ENCODE results near the gene POTEI. TPM values are rescaled to one million over a fixed set of nuclear protein-coding genes. Genes with fewer than 3 reads are reported as not detected.
"Not testable (repeated sequence)": the region's sequence is repeated elsewhere in the genome, so short reads cannot be mapped to it uniquely, and the experiment has no call there.

Gene POTEI
- not detected for total RNA-seq

DNA sequence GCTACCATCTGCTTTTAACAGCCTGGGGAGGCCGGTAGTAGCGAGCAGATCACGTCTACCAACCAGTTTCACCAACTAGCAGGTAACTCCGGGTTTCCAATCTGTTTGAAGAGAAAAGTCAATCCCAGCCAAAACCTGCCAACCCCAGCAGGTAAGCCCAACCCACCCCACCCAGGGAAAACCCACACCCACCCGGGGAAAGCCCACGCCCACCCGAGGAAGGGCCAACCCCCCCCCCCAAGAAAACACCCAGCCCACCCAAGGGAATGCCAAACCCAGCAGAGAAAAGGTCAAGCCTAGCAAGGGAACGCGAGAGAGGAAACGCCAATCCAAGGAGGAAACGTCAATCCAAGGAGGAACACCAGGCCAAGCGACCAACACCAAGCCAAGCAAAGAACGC is at the start of gene POTEI:
TSS of gene POTEI (minus strand) at position 101 of the 400 bp plus-strand sequence. CDS start at position 8, 93 bp downstream.
- H3K9me3 ChIP-seq; H3K27ac ChIP-seq; intact Hi-C loops (cut with DNase I); DNase-seq; H3K4me1 ChIP-seq; H3K36me3 ChIP-seq; H3K27me3 ChIP-seq; H3K4me3 ChIP-seq: not testable (repeated sequence)
- no CpG with 5 or more reads among the region's 13 CpGs for WGBS, 2 donors

DNA sequence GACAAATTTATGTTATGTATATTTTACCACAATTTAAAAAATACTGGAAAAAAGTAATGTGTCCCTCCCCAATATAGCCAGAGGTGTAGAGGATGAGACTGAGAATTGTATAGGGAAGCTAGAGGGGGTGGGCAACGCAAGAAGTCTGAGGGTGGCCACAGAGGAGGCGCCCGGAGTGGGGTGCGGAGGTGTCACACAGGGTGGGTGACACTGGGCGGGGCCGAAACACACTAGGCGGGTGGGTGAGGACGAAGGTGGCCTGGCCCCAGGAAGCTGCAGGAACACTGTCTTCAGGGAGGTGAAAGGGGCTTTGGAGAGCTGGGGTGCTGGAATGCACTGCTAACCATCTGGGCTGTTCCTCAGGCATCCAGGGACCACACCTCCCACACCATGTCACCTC is 47.3 kb upstream of the POTEI start:
- H3K36me3 ChIP-seq; H3K4me3 ChIP-seq; DNase-seq; intact Hi-C loops (cut with DNase I); H3K27me3 ChIP-seq; H3K27ac ChIP-seq; H3K9me3 ChIP-seq; H3K4me1 ChIP-seq: not testable (repeated sequence)
- no CpG with 5 or more reads among the region's 8 CpGs for WGBS, 2 donors

- intact Hi-C loops (cut with DNase I); H3K4me1 ChIP-seq; H3K27ac ChIP-seq; DNase-seq; H3K4me3 ChIP-seq; H3K9me3 ChIP-seq; H3K36me3 ChIP-seq; H3K27me3 ChIP-seq: not testable (repeated sequence)
- no CpG with 5 or more reads among the region's 4 CpGs for WGBS, 2 donors
These were observed 45.0 kb upstream of the POTEI start for GRCh38 chr2:130554178-130554577.

DNA sequence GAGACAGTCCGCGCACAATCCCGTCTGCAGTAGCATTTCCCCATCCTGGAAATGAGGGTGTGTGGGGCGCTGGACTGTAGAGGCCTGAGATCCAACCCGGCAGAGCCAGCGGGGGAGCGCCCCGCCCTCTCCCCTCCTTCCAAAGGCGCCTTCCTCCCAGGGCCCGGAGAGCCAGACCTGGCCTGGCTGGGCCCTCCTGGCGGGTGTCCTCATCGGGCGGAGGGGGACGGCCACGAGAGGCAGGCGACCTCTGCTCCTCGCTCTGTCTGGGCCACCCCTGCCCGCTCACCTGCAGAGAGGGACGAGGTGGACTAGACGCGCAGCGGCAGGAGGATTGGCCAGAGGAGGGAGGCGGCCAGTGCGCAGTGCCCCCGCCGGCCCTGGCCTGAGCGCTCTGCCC is 40.3 kb upstream of the POTEI start:
- WGBS, 2 donors = no CpG with 5 or more reads among the region's 27 CpGs
- H3K27ac ChIP-seq; H3K36me3 ChIP-seq; H3K27me3 ChIP-seq; DNase-seq; intact Hi-C loops (cut with DNase I); H3K4me3 ChIP-seq; H3K9me3 ChIP-seq; H3K4me1 ChIP-seq: not testable (repeated sequence)

- H3K4me3 ChIP-seq; H3K9me3 ChIP-seq; H3K36me3 ChIP-seq; H3K27ac ChIP-seq; intact Hi-C loops (cut with DNase I); H3K4me1 ChIP-seq; H3K27me3 ChIP-seq; DNase-seq: not testable (repeated sequence)
- no CpG with 5 or more reads among the region's 3 CpGs for WGBS, 2 donors
These were observed 39.3 kb upstream of the POTEI start for GRCh38 chr2:130548418-130548817.

DNA sequence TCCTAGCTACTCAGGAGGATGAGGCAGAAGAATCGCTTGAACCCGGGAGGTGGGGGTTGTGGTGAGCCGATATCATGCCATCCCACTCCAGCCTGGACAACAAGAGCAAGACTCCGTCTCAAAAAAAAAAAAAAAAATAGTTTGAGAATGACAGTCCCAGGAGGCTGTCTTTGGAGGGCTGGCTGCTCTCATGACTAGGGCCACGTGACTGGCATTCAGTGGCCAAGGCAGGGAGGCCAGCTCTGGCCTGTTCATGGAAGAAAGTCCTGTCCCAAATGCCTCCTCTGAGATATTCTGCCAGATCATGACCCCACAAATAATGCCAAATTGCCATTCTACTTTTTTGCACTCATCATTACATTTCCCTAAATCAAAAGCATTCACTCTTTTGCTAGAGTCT is 35.9 kb upstream of the POTEI start:
- DNase-seq; intact Hi-C loops (cut with DNase I); H3K4me1 ChIP-seq; H3K27ac ChIP-seq; H3K9me3 ChIP-seq; H3K27me3 ChIP-seq; H3K36me3 ChIP-seq; H3K4me3 ChIP-seq: not testable (repeated sequence)
- no CpG with 5 or more reads among the region's 5 CpGs for WGBS, 2 donors

DNA sequence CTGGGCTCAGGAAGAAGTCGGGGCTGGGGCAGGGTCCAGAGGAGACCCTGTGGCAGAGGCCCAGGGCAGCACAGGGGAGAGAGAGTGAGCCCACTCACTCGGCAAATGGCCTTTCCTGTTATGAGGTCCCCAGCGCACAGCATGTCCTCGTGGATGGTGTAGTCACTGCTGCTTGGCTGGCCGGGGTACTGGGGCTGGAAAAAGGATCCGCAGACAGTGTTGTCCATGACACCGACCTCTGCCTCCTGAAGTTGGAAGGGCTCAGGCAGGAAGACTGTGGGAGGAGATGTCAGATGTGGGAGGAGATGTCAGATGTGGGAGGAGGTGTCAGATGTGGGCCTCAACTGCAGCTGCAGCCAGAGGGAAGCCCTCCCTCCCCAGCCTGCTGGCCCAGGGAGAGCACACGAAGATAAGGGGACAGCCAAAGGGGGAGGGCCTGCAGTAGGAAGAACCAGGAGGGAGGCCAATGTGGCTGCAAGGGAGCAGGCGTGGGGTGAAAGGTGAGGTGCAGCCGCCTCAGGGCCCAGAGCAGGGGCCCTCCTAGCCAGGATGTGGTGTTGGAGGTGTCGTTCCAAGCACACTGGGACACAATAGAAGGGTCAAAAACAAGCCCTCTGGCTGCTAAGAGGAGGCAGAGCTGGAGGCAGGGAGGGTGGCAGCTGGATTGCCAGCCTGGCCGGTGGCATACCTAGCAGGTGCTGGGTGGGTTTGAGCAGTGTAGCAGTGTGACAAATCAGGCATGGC is 34.8 kb upstream of the POTEI start:
- H3K36me3 ChIP-seq; DNase-seq; H3K27me3 ChIP-seq; H3K4me1 ChIP-seq; H3K9me3 ChIP-seq; H3K4me3 ChIP-seq; H3K27ac ChIP-seq; intact Hi-C loops (cut with DNase I): not testable (repeated sequence)
- WGBS, 2 donors = no CpG with 5 or more reads among the region's 12 CpGs

DNA sequence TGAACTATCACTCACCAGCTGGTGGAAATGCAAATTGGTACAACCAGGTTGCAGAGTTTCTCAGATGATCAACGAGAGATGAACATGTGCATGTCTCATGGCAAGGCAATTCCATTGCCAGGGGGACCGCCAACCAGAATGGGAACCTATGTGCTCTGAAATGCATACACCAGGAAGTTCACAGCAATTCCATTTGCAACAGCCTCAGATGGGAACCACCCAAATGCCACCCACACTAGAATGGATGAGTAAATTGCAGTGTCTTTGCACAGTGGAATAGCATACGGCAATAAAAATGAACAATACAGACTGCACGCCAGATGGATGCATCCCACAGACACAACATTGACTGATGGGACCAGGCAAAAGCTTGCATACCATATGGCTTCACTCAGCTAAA is 33.7 kb upstream of the POTEI start:
- not testable (repeated sequence) for H3K27ac ChIP-seq

DNA sequence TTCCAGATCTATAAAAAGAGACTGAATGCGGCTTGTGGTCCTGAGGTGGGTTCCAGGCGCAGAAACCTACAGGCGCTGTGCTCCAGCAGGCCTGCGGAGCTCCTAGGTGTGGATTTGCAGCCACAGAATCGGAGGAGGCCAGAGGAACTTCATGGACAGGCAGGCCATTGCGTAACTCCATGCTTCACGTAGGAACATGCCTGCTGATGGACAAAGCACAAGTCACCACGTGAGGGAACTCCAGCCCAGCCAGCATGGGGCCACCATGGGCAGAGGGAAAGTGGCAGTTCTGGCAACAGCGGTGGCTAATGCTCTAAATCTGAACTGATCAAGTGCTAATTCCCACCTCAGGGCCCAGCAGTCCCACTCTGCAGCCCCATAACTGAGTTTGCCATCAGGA is 29.1 kb upstream of the POTEI start:
- WGBS, 2 donors = no CpG with 5 or more reads among the region's 9 CpGs
- H3K4me3 ChIP-seq; H3K9me3 ChIP-seq; H3K36me3 ChIP-seq; DNase-seq; H3K4me1 ChIP-seq; H3K27ac ChIP-seq; intact Hi-C loops (cut with DNase I); H3K27me3 ChIP-seq: not testable (repeated sequence)

More for the DNA sequence above, 33.7 kb upstream of the POTEI start:
- WGBS, 2 donors = no CpG with 5 or more reads among the region's 4 CpGs
- H3K9me3 ChIP-seq; DNase-seq; H3K4me3 ChIP-seq; H3K36me3 ChIP-seq; H3K4me1 ChIP-seq; intact Hi-C loops (cut with DNase I); H3K27me3 ChIP-seq: not testable (repeated sequence)

GRCh38 chr2:130536654-130537053 is 27.5 kb upstream of the POTEI start:
- intact Hi-C loops (cut with DNase I); H3K27ac ChIP-seq; H3K27me3 ChIP-seq; H3K4me3 ChIP-seq; H3K9me3 ChIP-seq; DNase-seq; H3K36me3 ChIP-seq; H3K4me1 ChIP-seq: not testable (repeated sequence)
- no CpG with 5 or more reads among the region's 7 CpGs for WGBS, 2 donors

DNA sequence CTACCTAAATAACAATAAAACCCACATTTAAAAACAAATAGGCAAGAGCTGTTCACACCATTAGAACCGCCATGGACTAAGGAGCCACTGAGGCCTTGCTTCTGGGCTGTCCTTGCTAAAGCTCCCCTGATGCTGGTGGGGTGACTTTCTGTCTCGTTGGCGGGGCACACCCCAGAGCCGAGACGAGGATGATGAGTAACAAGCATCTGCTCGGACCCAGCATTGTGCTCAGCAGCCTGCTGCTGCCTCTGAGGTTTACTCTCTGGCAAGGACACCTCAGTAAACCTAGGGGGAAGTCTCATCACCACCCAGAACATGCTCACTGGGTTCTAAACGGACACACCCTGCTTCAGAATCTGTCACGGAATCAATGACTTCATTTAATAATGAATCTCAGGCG is 22.5 kb upstream of the POTEI start:
- H3K36me3 ChIP-seq; H3K4me1 ChIP-seq; intact Hi-C loops (cut with DNase I); DNase-seq; H3K4me3 ChIP-seq; H3K27ac ChIP-seq; H3K9me3 ChIP-seq; H3K27me3 ChIP-seq: not testable (repeated sequence)
- no CpG with 5 or more reads among the region's 9 CpGs for WGBS, 2 donors

- H3K27ac ChIP-seq; H3K4me1 ChIP-seq; intact Hi-C loops (cut with DNase I); DNase-seq; H3K9me3 ChIP-seq; H3K4me3 ChIP-seq; H3K27me3 ChIP-seq; H3K36me3 ChIP-seq: not testable (repeated sequence)
- no CpG with 5 or more reads among the region's 5 CpGs for WGBS, 2 donors
These were observed 22.1 kb upstream of the POTEI start for GRCh38 chr2:130531225-130531624.

DNA sequence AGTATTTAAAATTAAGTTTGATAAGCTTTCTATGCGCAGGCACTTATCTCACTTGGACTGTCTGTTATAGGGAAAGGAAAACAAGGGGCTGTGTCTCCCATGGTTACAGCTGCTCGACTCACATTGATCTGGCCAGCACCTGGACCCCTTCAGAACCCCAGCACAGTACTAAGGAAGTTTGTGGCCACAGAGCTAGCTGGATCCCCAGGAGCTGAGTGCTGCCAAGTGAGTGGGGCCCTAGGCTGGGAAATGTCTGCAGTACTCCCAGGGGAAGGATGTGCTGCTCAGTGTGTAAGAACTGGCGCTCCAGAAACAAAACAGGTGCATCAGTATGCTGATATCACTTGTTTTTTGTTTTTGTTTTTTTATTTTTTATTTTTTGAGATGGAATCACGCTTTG is 21.1 kb upstream of the POTEI start:
- DNase-seq; intact Hi-C loops (cut with DNase I); H3K27me3 ChIP-seq; H3K4me3 ChIP-seq; H3K4me1 ChIP-seq; H3K9me3 ChIP-seq; H3K36me3 ChIP-seq; H3K27ac ChIP-seq: not testable (repeated sequence)
- no CpG with 5 or more reads among the region's 4 CpGs for WGBS, 2 donors

- H3K4me1 ChIP-seq; intact Hi-C loops (cut with DNase I); H3K27me3 ChIP-seq; DNase-seq; H3K36me3 ChIP-seq; H3K4me3 ChIP-seq; H3K27ac ChIP-seq; H3K9me3 ChIP-seq: not testable (repeated sequence)
- WGBS, 2 donors = no CpG with 5 or more reads among the region's 6 CpGs
These were observed 20.4 kb upstream of the POTEI start for GRCh38 chr2:130529545-130529944.

All from esophagus squamous epithelium (tissue), 5 donors.